ENCODE measurements around the gene BRI3BP. TPM values are rescaled to one million over a fixed set of nuclear protein-coding genes. Genes with fewer than 3 reads are reported as not detected.

The BRI3BP gene
- total RNA-seq, 1 donor: 2.2 TPM

GRCh38 chr12:125001636-125002035, 8.2 kb downstream of the BRI3BP start:
- no peaks in the 10 kb centered on the region for H3K9me3 ChIP-seq (ENCODE audit: low read depth, low read length)
- H2AFZ ChIP-seq (ENCODE audit: low read length): no peak overlapping the region
- DNase-seq (ENCODE audit: insufficient read length, low spot score, missing footprints): no peak
- H3K27ac ChIP-seq (ENCODE audit: low read depth, low read length): no peak overlapping the region
- H3K4me3 ChIP-seq (ENCODE audit: insufficient read depth, low read length): no peak overlapping the region
- H3K27me3 ChIP-seq (ENCODE audit: insufficient read depth, low read length): no peaks in the 10 kb centered on the region
- H3K79me2 ChIP-seq (ENCODE audit: insufficient read depth, low read length): no peaks in the 10 kb centered on the region
- no peak for TF ChIP-seq CTCF (IDR thresholded peaks at IDR 0.05; ENCODE audit: extremely low read depth, low read depth, low read length)
- H3K4me2 ChIP-seq (ENCODE audit: insufficient read depth, low read length): no peak overlapping the region
- no peaks in the 10 kb centered on the region for H4K20me1 ChIP-seq (ENCODE audit: insufficient read depth, low read length)
- H3K4me1 ChIP-seq (ENCODE audit: insufficient read depth, low read length): no peaks in the 10 kb centered on the region
- H3K36me3 ChIP-seq (ENCODE audit: insufficient read depth, low read length): no peaks in the 10 kb centered on the region

- H2AFZ ChIP-seq (ENCODE audit: low read length): no peak overlapping the region
- no peaks in the 10 kb centered on the region for H3K4me1 ChIP-seq (ENCODE audit: insufficient read depth, low read length)
- no peaks in the 10 kb centered on the region for H3K27me3 ChIP-seq (ENCODE audit: insufficient read depth, low read length)
- no peak overlapping the region for H3K4me3 ChIP-seq (ENCODE audit: insufficient read depth, low read length)
- H3K4me2 ChIP-seq (ENCODE audit: insufficient read depth, low read length): no peak overlapping the region
- no peak for TF ChIP-seq CTCF (IDR thresholded peaks at IDR 0.05; ENCODE audit: extremely low read depth, low read depth, low read length)
- no peaks in the 10 kb centered on the region for H3K79me2 ChIP-seq (ENCODE audit: insufficient read depth, low read length)
- no peak for DNase-seq (ENCODE audit: insufficient read length, low spot score, missing footprints)
- H3K9me3 ChIP-seq (ENCODE audit: low read depth, low read length): no peaks in the 10 kb centered on the region
- H3K36me3 ChIP-seq (ENCODE audit: insufficient read depth, low read length): no peaks in the 10 kb centered on the region
- H3K27ac ChIP-seq (ENCODE audit: low read depth, low read length): no peak overlapping the region
- H4K20me1 ChIP-seq (ENCODE audit: insufficient read depth, low read length): no peaks in the 10 kb centered on the region
Measured at GRCh38 chr12:125003021-125003420, 9.6 kb downstream of the BRI3BP start.

- H3K4me1 ChIP-seq (ENCODE audit: insufficient read depth, low read length): no peaks in the 10 kb centered on the region
- no peaks in the 10 kb centered on the region for H4K20me1 ChIP-seq (ENCODE audit: insufficient read depth, low read length)
- no peak overlapping the region for H2AFZ ChIP-seq (ENCODE audit: low read length)
- no peaks in the 10 kb centered on the region for H3K27me3 ChIP-seq (ENCODE audit: insufficient read depth, low read length)
- H3K4me3 ChIP-seq (ENCODE audit: insufficient read depth, low read length): no peak overlapping the region
- H3K79me2 ChIP-seq (ENCODE audit: insufficient read depth, low read length): no peaks in the 10 kb centered on the region
- no peaks in the 10 kb centered on the region for H3K36me3 ChIP-seq (ENCODE audit: insufficient read depth, low read length)
- no peak overlapping the region for H3K27ac ChIP-seq (ENCODE audit: low read depth, low read length)
- H3K9me3 ChIP-seq (ENCODE audit: low read depth, low read length): no peaks in the 10 kb centered on the region
- no peak overlapping the region for H3K4me2 ChIP-seq (ENCODE audit: insufficient read depth, low read length)
- DNase-seq (ENCODE audit: insufficient read length, low spot score, missing footprints): no peak
- TF ChIP-seq CTCF (IDR thresholded peaks at IDR 0.05; ENCODE audit: extremely low read depth, low read depth, low read length): no peak
Measured at GRCh38 chr12:125004621-125005020, 11.2 kb downstream of the BRI3BP start.

DNA sequence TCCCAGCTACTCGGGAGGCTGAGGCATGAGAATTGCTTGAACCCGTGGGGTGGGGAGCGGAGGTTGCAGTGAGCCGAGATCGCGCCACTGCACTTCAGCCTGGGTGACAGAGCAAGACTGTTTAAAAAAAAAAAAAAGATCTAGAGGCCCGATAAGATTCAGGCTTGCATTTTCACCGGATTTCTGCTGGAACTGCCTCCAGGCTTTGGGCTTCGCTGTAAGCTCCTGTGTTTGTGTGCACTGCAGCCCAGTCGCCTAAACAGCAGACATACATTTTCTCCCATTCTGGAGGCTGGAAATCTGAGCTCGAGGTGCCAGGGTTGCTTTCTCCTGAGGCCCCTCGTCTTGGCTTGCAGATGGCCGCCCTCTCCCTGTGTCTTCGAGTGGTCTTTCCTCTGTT, 12.2 kb downstream of the BRI3BP start:
- no peak for DNase-seq (ENCODE audit: insufficient read length, low spot score, missing footprints)
- no peaks in the 10 kb centered on the region for H3K9me3 ChIP-seq (ENCODE audit: low read depth, low read length)
- H3K27me3 ChIP-seq (ENCODE audit: insufficient read depth, low read length): no peaks in the 10 kb centered on the region
- no peaks in the 10 kb centered on the region for H3K4me1 ChIP-seq (ENCODE audit: insufficient read depth, low read length)
- no peaks in the 10 kb centered on the region for H3K79me2 ChIP-seq (ENCODE audit: insufficient read depth, low read length)
- no peak overlapping the region for H3K27ac ChIP-seq (ENCODE audit: low read depth, low read length)
- H3K4me3 ChIP-seq (ENCODE audit: insufficient read depth, low read length): no peak overlapping the region
- no peak overlapping the region for H3K4me2 ChIP-seq (ENCODE audit: insufficient read depth, low read length)
- no peak for TF ChIP-seq CTCF (IDR thresholded peaks at IDR 0.05; ENCODE audit: extremely low read depth, low read depth, low read length)
- H3K36me3 ChIP-seq (ENCODE audit: insufficient read depth, low read length): no peaks in the 10 kb centered on the region
- H2AFZ ChIP-seq (ENCODE audit: low read length): no peak overlapping the region
- no peaks in the 10 kb centered on the region for H4K20me1 ChIP-seq (ENCODE audit: insufficient read depth, low read length)
